SK-MEL-5 (cell line): ENCODE results near the gene SCMH1. TPM values are rescaled to one million over a fixed set of nuclear protein-coding genes. Genes with fewer than 3 reads are reported as not detected.
A peak's percentile ranks its signal among the peaks of the same experiment; 100 is the strongest.
"Not testable (repeated sequence)": the region's sequence is repeated elsewhere in the genome, so short reads cannot be mapped to it uniquely, and the experiment has no call there.

Experiments used
- DNase-seq: peaks from one replicate; pipeline ENCODE4 v3.0.0-alpha.2; 2016; ENCODE audit warnings: low read depth, low spot score
- in situ Hi-C: cut with HindIII; loops from 2 replicates; pipeline ENCODE4 v1.10.0; 2016; ENCODE audit warnings: low sequenced_read_pairs, high pct_unique_total_duplicates, low pct_unique_long_range_greater_than_20kb
- total RNA-seq: library from RNA; depleted of rRNA; stranded (reverse); fragments of >200 nt; shearing (Covaris generic); gene quantifications from 2 replicates; pipeline ENCODE4 v1.2.3, GENCODE V29; 2014

Gene SCMH1
- total RNA-seq, 1 experiment from 2014 or later: 16.8 TPM

GRCh38 chr1:41260768-41261167 is 18.7 kb upstream of the SCMH1 start:
- DNase-seq: no peak
- in situ Hi-C loops: no loop called here

DNA sequence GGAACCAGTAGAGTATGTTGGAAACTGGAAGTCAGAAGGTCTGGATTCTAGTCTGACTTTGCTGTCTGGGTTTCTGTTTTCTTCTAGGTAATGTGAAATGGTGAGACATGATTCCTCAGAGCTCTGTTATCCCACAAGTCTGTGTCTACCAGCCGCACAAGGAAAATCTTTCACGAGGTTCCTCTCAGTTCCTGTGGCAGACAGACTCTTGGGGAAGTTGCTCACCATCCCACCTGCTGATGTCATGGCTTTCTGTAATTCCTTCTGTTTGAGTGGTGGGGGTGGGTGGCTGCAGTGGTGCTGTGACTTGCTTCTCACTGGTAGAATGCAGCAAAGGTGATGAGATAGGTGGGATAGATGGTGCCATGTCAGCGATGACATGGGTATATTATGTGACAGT is 17.1 kb upstream of the SCMH1 start:
- no peak for DNase-seq
- in situ Hi-C loops: no loop called here

DNA sequence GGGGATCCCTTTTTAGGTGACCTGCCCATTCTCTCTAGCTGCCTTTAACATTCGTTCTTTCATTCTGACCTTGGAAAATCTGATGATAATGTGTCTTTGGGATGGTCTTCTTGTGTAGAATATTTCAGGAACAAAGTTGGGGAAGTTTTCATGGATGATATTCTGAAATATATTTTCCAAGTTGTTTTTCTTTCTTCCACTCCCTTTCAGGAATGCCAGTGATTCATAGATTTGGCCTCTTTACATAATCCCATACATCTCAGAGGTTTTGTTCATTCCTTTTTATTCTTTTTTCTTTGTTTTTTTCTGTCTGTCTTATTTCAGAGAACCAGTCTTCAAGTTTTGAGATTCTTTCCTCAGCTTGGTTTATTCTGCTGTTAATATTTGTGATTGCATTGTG is 13.9 kb upstream of the SCMH1 start:
- DNase-seq: no peak
- in situ Hi-C loops: no loop called here

DNA sequence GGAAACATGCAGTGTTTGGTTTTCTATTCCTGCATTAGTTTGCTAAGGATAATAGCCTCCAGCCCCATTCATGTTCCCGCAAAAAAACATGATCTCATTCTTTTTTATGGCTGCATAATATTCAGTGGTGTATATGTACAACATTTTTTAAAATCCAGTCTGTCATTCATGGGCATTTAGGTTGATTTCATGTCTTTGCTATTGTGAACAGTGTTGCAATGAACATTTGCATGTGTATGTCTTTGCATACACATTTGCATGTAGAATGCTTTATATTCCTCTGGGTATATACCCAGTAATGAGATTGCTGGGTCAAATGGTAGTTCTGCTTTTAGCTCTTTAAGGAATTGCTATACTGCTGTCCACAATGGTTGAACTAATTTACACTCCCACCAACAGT is 9.0 kb upstream of the SCMH1 start:
- DNase-seq, in situ Hi-C loops: not testable (repeated sequence)

GRCh38 chr1:41249319-41249718 is 7.2 kb upstream of the SCMH1 start:
- DNase-seq: no peak
- in situ Hi-C loops: no loop called here

- in situ Hi-C loops: no loop called here
- DNase-seq: no peak
Measured at GRCh38 chr1:41246568-41246967, 4.5 kb upstream of the SCMH1 start.

DNA sequence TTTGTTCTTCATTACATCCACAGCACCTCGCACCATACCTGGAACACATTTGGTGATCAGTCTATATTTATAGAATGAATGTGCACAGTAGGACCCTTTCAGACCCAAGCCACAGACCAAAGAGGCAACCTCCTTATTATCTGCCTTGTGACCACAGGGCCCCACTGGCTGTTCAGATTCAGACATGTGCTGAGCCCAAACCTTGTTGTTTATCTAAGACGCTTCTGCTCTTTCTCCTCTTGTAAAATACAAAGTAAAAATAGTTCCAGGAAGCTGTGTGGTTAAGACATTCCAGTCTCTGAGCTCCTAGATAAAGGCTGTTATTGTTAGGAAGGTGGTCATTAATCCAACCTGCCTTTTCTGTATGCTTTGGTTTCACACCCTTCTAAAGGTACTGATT is 3.6 kb upstream of the SCMH1 start:
- peak; percentile 55 for DNase-seq
- in situ Hi-C loops: no loop called here

- in situ Hi-C loops: no loop called here
Measured at GRCh38 chr1:41243079-41243385, 926 bp upstream of the SCMH1 start.

GRCh38 chr1:41242342-41243078 is 404 bp upstream of the SCMH1 start:
- no peak for DNase-seq
- in situ Hi-C loops: no loop called here

More at GRCh38 chr1:41243079-41243385, 926 bp upstream of the SCMH1 start:
- DNase-seq: no peak

DNA sequence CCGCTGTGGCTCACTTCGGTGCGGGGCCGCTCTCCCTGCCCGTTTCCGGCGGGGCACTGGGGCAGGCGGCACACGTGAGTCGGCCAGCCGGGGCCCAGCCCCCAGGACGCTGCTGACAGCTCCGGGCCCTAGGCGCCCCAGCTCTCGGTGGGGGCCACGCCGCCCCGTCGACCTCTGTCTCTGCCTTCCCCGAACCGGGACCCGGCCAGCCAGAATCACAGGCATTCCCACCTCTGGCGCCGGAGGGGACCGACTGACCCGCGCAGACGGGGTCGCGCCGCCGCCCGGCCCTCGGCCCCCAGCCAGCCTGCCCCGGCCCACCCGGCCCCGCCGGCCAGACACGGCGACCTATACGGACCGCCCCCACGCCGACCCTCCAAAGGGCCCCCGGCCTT is 755 bp downstream of the SCMH1 start:
- DNase-seq: peak; percentile 43
- in situ Hi-C loops: no loop called here

GRCh38 chr1:41240781-41241353 is 1.2 kb downstream of the SCMH1 start:
- in situ Hi-C loops: no loop called here
- DNase-seq: no peak

DNA sequence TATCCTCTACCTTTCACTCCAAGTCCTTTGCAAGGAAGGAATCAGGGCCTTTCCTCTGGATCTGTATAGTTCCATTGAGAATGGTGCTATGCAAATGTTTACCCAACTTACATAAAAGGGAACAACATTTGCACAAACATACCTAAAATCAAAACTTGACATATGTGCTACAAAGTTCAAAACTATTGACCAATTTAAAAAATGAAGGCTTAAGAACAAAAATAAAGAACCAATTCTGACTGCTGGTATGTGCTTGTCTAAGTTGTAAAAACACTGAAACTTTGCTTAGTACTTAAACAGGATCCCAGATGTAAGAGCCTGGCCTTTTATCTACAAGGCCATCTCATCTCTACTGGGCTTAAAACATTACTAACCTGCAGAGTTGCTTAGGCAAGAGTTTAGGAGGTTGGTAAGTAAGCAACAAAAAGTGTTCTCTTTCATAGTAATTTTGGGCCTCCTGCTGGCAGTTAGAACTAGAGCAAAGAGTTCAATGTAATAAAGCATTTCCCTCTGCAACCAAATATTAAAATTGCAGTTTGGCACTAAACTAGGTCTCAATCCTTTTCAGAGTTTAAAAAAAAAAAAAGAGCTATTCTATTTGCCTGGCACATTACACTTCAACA is 2.0 kb downstream of the SCMH1 start:
- in situ Hi-C loops: no loop called here
- DNase-seq: peak; percentile 55

DNA sequence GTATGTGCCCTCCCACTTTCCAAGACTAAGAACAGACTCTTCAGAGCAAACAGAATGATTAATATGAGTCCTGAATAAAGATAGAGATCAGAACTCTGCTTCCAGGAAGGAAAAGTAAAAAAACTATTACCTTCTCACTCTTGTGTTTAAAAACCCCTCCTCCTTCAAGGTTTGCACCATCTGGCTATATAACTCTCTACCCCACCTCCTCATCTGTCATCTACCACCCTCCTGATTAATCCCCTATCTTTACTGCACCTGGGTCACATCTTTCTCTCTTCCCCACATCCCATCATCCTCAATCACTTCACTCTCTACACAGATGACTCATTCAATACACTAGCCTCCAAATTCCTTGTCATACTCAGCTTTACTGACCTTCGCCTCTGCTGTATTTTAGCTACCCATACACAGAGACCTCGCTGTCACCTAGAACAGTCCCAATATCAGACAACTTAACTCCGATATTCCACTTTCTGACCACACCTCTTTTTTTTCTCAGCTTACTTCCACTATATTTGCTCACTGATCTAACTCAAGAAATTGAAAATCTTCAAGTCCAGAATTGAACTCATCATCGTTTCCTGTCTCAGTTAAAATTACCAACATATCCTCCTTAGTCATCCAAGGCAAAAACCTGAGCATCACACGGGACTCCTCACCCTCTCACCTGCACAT is 3.7 kb downstream of the SCMH1 start:
- no peak for DNase-seq
- in situ Hi-C loops: no loop called here

GRCh38 chr1:41236781-41237180 is 5.3 kb downstream of the SCMH1 start:
- DNase-seq: no peak
- in situ Hi-C loops: no loop called here

DNA sequence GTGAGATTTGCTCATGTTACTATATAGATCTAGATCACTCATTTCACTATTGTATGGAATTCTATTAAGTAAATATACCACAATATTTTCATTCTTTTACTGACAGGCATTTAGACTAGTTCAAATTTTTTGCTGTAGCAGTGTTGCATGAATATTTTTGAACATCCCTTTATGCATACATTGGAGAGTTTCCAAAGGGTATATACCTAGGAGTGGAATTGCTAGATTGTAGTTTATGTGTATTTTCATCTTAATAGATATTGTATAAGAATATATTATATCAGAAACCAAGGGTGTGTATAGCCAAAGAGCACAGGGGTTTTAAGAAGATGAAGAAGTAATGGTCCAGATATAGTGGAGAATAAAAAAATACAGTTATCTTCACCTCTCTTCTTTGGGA is 6.2 kb downstream of the SCMH1 start:
- no peak for DNase-seq
- in situ Hi-C loops: no loop called here

DNA sequence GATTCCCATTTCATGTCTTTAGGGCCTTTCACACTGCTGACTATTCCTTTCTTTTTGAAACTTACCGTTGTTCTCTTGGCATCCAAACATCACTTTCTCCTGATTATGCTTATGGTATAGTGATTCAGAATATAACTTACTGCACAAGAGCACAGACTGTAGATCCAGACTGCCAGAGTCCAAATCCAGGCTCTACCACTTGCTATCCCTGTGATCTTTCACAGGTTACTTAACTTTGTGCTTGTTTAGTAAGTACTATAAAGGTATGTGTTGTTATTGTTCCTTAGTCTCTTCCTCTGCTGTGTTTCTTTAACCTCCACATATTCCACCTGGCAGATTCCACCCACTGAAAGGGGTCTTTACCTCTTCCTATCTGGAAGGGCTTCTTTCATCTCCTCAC is 8.4 kb downstream of the SCMH1 start:
- no peak for DNase-seq
- in situ Hi-C loops: no loop called here

GRCh38 chr1:41232305-41232704 is 9.8 kb downstream of the SCMH1 start:
- no peak for DNase-seq
- in situ Hi-C loops: no loop called here

- DNase-seq: no peak
- in situ Hi-C loops: no loop called here
Measured at GRCh38 chr1:41230656-41231055, 11.4 kb downstream of the SCMH1 start.

GRCh38 chr1:41229219-41229618 is 12.9 kb downstream of the SCMH1 start:
- DNase-seq, in situ Hi-C loops: not testable (repeated sequence)
